ENCODE measurements around the gene CEP350. TPM values are rescaled to one million over a fixed set of nuclear protein-coding genes. Genes with fewer than 3 reads are reported as not detected.

The CEP350 gene
- polyA plus RNA-seq, 1 of the 3 experiments (the other 2 are of a cell fraction), result 2.9 TPM

DNA sequence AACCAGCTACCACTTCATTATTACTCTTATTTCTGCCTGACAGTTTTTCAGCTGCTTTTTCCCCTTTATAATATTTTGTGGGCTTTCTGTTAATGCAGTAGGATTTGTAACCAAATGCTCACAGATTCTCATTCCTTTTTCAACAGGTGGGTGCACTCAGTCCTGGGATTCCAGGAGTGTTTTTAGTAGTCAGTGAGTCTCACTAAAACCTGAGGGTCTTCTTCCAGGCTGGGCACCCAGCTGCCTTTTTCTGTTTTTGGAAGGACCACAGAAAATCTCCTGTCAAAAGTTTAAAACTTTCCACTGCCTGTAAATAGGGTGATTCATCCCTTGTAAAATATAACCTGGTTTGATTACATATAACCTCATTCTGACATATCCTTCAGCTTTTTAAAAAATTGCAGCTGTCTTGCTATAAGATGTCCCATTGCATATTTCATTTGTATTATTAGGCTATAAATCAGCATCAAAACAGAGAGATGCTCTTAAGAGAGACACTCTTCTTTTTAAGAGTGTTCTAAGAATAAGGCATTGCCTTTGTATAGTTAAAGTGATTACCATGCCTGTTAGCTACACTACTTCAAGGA lies 16.8 kb upstream of the CEP350 start:
- Histone ChIP-seq H3K9me3 (no peaks in the 10 kb centered on the region), H2AFZ (ENCODE audit: low read depth) (no peak overlapping the region), H3K79me2 (ENCODE audit: insufficient read depth) (no peaks in the 10 kb centered on the region), H3K27ac (ENCODE audit: low read depth in 2 of 2, low read length in 1 of 2) (no peak overlapping the region), H3F3A (replicated peaks; ENCODE audit: insufficient read depth) (no peaks in the 10 kb centered on the region), H3K27me3 (ENCODE audit: insufficient read depth) (no peaks in the 10 kb centered on the region), H3K9me2 (no peaks in the 10 kb centered on the region), H3K4me1 (ENCODE audit: control insufficient read depth in 1 of 2, insufficient read depth in 2 of 2, low read depth in 1 of 2, low read length in 1 of 2) (peaks cover 0 to 6% of the 10 kb centered on the region in 2 experiments; a peak in 2 of 4 replicates), H3K4me3 (ENCODE audit: low read depth in 2 of 2, low read length in 1 of 2) (no peak overlapping the region), H3K9ac (no peak overlapping the region), H3K4me2 (no peak overlapping the region), H4K20me1 (ENCODE audit: insufficient read depth) (no peaks in the 10 kb centered on the region), H3K36me3 (replicated peaks in 1 of 2; ENCODE audit: control insufficient read depth in 1 of 2, insufficient read depth in 2 of 2, low read length in 1 of 2) (no peaks in the 10 kb centered on the region)
- TF ChIP-seq FOXJ3 (CRISPR knock-in tag; IDR thresholded peaks at IDR 0.05) (no peak), RFX5 (IDR thresholded peaks at IDR 0.05; ENCODE audit: low read length) (no peak), IRF3 (IDR thresholded peaks at IDR 0.05; ENCODE audit: low read depth, low read length) (no peak), TCF12 (IDR thresholded peaks at IDR 0.05) (peak; percentile 11; the same call in 1 of the 2 replicates), MXI1 (IDR thresholded peaks at IDR 0.05; ENCODE audit: low read depth, low read length) (no peak), GATA2 (CRISPR knock-in tag; IDR thresholded peaks at IDR 0.05) (no peak), PBX3 (IDR thresholded peaks at IDR 0.05) (peak; percentile 45; the same call in 1 of the 2 replicates), ELF1 (IDR thresholded peaks at IDR 0.05) (no peak), EP300 (IDR thresholded peaks at IDR 0.05; ENCODE audit: borderline replicate concordance in 1 of 2, low read depth in 1 of 2, low read length in 1 of 2) (0 out of 4 replicates have a peak, but pooled peaks of 1 of the 2 experiments have one; percentile 28), SIN3A (IDR thresholded peaks at IDR 0.05; ENCODE audit: borderline replicate concordance, low read depth, low read length) (no peak)
- TF ChIP-seq, protein P1, sequence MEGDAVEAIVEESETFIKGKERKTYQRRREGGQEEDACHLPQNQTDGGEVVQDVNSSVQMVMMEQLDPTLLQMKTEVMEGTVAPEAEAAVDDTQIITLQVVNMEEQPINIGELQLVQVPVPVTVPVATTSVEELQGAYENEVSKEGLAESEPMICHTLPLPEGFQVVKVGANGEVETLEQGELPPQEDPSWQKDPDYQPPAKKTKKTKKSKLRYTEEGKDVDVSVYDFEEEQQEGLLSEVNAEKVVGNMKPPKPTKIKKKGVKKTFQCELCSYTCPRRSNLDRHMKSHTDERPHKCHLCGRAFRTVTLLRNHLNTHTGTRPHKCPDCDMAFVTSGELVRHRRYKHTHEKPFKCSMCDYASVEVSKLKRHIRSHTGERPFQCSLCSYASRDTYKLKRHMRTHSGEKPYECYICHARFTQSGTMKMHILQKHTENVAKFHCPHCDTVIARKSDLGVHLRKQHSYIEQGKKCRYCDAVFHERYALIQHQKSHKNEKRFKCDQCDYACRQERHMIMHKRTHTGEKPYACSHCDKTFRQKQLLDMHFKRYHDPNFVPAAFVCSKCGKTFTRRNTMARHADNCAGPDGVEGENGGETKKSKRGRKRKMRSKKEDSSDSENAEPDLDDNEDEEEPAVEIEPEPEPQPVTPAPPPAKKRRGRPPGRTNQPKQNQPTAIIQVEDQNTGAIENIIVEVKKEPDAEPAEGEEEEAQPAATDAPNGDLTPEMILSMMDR (IDR thresholded peaks at IDR 0.05), result no peak
- DNase-seq, result no peak
- ChIA-PET POLR2A (no interaction called here), CTCF (interaction anchor here (1.0 kb wide), 1 partner anchor 32 kb away, joined by 3 read pairs; no protein-coding TSS in a partner anchor)

DNA sequence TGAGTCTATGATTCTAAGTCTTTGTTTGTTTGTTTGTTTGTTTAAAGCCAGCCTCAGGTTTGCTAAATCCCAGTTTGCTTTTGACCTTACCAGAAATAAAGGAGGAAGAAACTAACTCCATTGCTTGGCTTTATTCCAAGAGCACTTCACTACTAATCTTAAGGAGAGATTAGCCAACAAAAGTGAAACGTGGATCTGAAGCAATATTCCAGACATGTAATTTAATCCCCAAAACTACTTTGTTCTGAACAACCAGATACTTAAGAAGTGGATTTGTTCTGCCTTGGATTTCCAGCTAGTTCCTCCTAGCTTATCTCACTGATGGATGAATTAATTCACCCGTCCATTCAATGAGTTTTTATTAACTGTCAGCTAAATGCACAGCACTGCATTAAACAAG lies 15.9 kb upstream of the CEP350 start:
- WGBS (ENCODE audit: low lambda C conversion rate), result 40% methylated on average over 2 of the region's 2 CpGs
- peak; percentile 24; the same call in 1 of the 2 replicates for TF ChIP-seq PBX3 (IDR thresholded peaks at IDR 0.05)
- TF ChIP-seq, protein P2, sequence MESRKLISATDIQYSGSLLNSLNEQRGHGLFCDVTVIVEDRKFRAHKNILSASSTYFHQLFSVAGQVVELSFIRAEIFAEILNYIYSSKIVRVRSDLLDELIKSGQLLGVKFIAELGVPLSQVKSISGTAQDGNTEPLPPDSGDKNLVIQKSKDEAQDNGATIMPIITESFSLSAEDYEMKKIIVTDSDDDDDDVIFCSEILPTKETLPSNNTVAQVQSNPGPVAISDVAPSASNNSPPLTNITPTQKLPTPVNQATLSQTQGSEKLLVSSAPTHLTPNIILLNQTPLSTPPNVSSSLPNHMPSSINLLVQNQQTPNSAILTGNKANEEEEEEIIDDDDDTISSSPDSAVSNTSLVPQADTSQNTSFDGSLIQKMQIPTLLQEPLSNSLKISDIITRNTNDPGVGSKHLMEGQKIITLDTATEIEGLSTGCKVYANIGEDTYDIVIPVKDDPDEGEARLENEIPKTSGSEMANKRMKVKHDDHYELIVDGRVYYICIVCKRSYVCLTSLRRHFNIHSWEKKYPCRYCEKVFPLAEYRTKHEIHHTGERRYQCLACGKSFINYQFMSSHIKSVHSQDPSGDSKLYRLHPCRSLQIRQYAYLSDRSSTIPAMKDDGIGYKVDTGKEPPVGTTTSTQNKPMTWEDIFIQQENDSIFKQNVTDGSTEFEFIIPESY (IDR thresholded peaks at IDR 0.05; ENCODE audit: borderline replicate concordance, low read depth), result no peak
- no peak for TF ChIP-seq EZH2phosphoT487 (IDR thresholded peaks at IDR 0.05; ENCODE audit: borderline replicate concordance, low read depth)
- TF ChIP-seq RAD21 (IDR thresholded peaks at IDR 0.05; ENCODE audit: low read length), result no peak
- no peak for TF ChIP-seq TEAD4 (IDR thresholded peaks at IDR 0.05; ENCODE audit: borderline replicate concordance, insufficient read depth)
- no peak for TF ChIP-seq ELF1 (IDR thresholded peaks at IDR 0.05)
- TF ChIP-seq NRF1 (IDR thresholded peaks at IDR 0.05; ENCODE audit: low read depth, low read length), result no peak
- TF ChIP-seq NFIC (IDR thresholded peaks at IDR 0.05; ENCODE audit: borderline replicate concordance), result peak; percentile 34; the same call in 1 of the 2 replicates
- TF ChIP-seq GABPA (IDR thresholded peaks at IDR 0.05; ENCODE audit: low read depth), result no peak
- TF ChIP-seq MXI1 (IDR thresholded peaks at IDR 0.05; ENCODE audit: low read depth, low read length), result no peak

More for the DNA sequence above, 15.9 kb upstream of the CEP350 start:
- DNase-seq, result no peak
- Histone ChIP-seq H3K9me2 (no peaks in the 10 kb centered on the region), H2AFZ (ENCODE audit: low read depth) (no peak overlapping the region), H3K36me3 (replicated peaks in 1 of 2; ENCODE audit: control insufficient read depth in 1 of 2, insufficient read depth in 2 of 2, low read length in 1 of 2) (no peaks in the 10 kb centered on the region), H3K4me3 (ENCODE audit: low read depth in 2 of 2, low read length in 1 of 2) (no peak overlapping the region), H3K9me3 (no peaks in the 10 kb centered on the region), H3K4me1 (ENCODE audit: control insufficient read depth in 1 of 2, insufficient read depth in 2 of 2, low read depth in 1 of 2, low read length in 1 of 2) (peaks cover 0 to 6% of the 10 kb centered on the region in 2 experiments; a peak in 2 of 4 replicates), H3K79me2 (ENCODE audit: insufficient read depth) (no peaks in the 10 kb centered on the region), H3K9ac (no peak overlapping the region), H3K27me3 (ENCODE audit: insufficient read depth) (no peaks in the 10 kb centered on the region), H4K20me1 (ENCODE audit: insufficient read depth) (no peaks in the 10 kb centered on the region), H3F3A (replicated peaks; ENCODE audit: insufficient read depth) (no peaks in the 10 kb centered on the region), H3K4me2 (no peak overlapping the region), H3K27ac (ENCODE audit: low read depth in 2 of 2, low read length in 1 of 2) (no peak overlapping the region)
- CTCF ChIA-PET, result interaction anchor here (1.0 kb wide), 1 partner anchor 33 kb away, joined by 3 read pairs; no protein-coding TSS in a partner anchor
- POLR2A ChIA-PET, result no interaction called here

Measured in SK-N-SH (cell line).